ENCODE data around the gene BABAM2. TPM values are rescaled to one million over a fixed set of nuclear protein-coding genes. Genes with fewer than 3 reads are reported as not detected.

Gene BABAM2
- total and polyA plus RNA-seq, 10 of the 15 experiments (the other 5 are each of a cell fraction or from before 2014, with no cell fraction given): 30.7 to 59.9 (median 44.5) TPM

DNA sequence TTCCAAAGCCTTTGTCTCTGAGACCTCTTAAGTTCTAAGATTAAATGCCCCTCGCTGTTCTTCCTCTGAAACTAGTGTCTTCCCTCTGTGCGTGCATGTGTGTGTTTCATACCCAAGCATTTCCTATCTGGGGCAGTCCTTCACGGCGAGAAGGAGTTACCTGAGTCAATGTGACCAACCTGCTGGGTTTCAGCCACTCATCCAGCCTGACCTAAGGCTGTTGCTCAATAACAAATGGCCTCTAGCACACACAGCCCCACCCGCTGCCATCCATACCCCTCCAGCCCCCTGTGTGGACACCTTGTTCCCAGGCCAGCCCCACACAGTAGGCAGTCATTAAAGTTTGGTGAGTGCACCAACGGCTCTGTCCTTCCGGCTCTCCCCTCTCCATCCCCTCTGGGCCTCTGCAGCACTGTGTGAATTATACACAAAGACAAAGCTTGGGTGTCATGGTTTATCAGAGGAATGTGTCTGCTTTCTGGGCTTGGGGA lies 448.3 kb downstream of the BABAM2 start (continued):
- TF ChIP-seq NFYA (IDR thresholded peaks at IDR 0.05; ENCODE audit: borderline replicate concordance, low read depth, low read length) (no peak), USF1 (IDR thresholded peaks at IDR 0.05; ENCODE audit: borderline replicate concordance, extremely low read length, insufficient read depth, low read depth, low read length) (no peak), RAD21 (IDR thresholded peaks at IDR 0.05; ENCODE audit: insufficient read depth, low read depth, low read length) (no peak), ZNF24 (IDR thresholded peaks at IDR 0.05) (no peak), POLR2A (IDR thresholded peaks at IDR 0.05; ENCODE audit: low read depth, low read length) (no peak), PML (IDR thresholded peaks at IDR 0.05; ENCODE audit: low read length) (no peak), SIX5 (IDR thresholded peaks at IDR 0.05; ENCODE audit: low read depth, low read length, severe bottlenecking) (no peak), FOS (IDR thresholded peaks at IDR 0.05; ENCODE audit: borderline replicate concordance, extremely low read depth, insufficient read length) (no peak), IKZF2 (IDR thresholded peaks at IDR 0.05) (no peak), DPF2 (IDR thresholded peaks at IDR 0.05) (no peak)
- TF ChIP-seq, protein P1, sequence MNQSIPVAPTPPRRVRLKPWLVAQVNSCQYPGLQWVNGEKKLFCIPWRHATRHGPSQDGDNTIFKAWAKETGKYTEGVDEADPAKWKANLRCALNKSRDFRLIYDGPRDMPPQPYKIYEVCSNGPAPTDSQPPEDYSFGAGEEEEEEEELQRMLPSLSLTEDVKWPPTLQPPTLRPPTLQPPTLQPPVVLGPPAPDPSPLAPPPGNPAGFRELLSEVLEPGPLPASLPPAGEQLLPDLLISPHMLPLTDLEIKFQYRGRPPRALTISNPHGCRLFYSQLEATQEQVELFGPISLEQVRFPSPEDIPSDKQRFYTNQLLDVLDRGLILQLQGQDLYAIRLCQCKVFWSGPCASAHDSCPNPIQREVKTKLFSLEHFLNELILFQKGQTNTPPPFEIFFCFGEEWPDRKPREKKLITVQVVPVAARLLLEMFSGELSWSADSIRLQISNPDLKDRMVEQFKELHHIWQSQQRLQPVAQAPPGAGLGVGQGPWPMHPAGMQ (IDR thresholded peaks at IDR 0.05; ENCODE audit: borderline replicate concordance): no peak
- TF ChIP-seq, protein P2, sequence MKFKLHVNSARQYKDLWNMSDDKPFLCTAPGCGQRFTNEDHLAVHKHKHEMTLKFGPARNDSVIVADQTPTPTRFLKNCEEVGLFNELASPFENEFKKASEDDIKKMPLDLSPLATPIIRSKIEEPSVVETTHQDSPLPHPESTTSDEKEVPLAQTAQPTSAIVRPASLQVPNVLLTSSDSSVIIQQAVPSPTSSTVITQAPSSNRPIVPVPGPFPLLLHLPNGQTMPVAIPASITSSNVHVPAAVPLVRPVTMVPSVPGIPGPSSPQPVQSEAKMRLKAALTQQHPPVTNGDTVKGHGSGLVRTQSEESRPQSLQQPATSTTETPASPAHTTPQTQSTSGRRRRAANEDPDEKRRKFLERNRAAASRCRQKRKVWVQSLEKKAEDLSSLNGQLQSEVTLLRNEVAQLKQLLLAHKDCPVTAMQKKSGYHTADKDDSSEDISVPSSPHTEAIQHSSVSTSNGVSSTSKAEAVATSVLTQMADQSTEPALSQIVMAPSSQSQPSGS (IDR thresholded peaks at IDR 0.05; ENCODE audit: low read length): no peak
- TF ChIP-seq, protein P3, sequence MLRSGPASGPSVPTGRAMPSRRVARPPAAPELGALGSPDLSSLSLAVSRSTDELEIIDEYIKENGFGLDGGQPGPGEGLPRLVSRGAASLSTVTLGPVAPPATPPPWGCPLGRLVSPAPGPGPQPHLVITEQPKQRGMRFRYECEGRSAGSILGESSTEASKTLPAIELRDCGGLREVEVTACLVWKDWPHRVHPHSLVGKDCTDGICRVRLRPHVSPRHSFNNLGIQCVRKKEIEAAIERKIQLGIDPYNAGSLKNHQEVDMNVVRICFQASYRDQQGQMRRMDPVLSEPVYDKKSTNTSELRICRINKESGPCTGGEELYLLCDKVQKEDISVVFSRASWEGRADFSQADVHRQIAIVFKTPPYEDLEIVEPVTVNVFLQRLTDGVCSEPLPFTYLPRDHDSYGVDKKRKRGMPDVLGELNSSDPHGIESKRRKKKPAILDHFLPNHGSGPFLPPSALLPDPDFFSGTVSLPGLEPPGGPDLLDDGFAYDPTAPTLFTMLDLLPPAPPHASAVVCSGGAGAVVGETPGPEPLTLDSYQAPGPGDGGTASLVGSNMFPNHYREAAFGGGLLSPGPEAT (IDR thresholded peaks at IDR 0.05; ENCODE audit: low read depth): no peak
